Aorta (tissue), 5 donors: Measurements from ENCODE around the gene MFNG. TPM values are rescaled to one million over a fixed set of nuclear protein-coding genes. Genes with fewer than 3 reads are reported as not detected.

Experiments used
- ATAC-seq: fragments of 200-7000 bp; cut with Tn5 transposase; one replicate; pipeline ENCODE4 v1.9.1; 2022; ENCODE audit warnings: moderate library complexity; ENCODE audit not compliant: low FRiP score
- DNase-seq, 2 donors: peaks; one replicate each; pipeline ENCODE4 v3.0.0-alpha.2; 2020
- H3K27ac ChIP-seq, 2 donors: one replicate each; pipeline ENCODE4 v1.5.1; 2013; ENCODE audit warnings: low read length in 2 of 2, mild to moderate bottlenecking in 2 of 2, moderate library complexity in 2 of 2, control low read depth in 1 of 2, inconsistent platforms in 1 of 2, low read depth in 1 of 2
- H3K27me3 ChIP-seq, 2 donors: one replicate each; pipeline ENCODE4 v1.6.1; 2013; ENCODE audit warnings: control low read depth in 1 of 2, low read length in 1 of 2, mild to moderate bottlenecking in 1 of 2, moderate library complexity in 1 of 2; ENCODE audit not compliant: insufficient read depth in 2 of 2, control insufficient read depth in 1 of 2
- H3K36me3 ChIP-seq, 2 donors: one replicate each; pipeline ENCODE4 v1.6.1; 2013; ENCODE audit warnings: control low read depth in 1 of 2, low read length in 1 of 2, mild to moderate bottlenecking in 1 of 2; ENCODE audit not compliant: insufficient read depth in 2 of 2, control insufficient read depth in 1 of 2
- H3K4me1 ChIP-seq, 2 donors: one replicate each; pipeline ENCODE4 v1.6.1; 2013; ENCODE audit warnings: low read length in 2 of 2, control low read depth in 1 of 2, mild to moderate bottlenecking in 1 of 2, moderate library complexity in 1 of 2; ENCODE audit not compliant: insufficient read depth in 2 of 2, control insufficient read depth in 1 of 2
- H3K4me3 ChIP-seq, 2 donors: one replicate each; pipeline ENCODE4 v1.5.1; 2013; ENCODE audit warnings: low read length in 2 of 2, control low read depth in 1 of 2, mild to moderate bottlenecking in 1 of 2
- H3K9me3 ChIP-seq: one replicate; pipeline ENCODE4 v1.6.1; 2013; ENCODE audit warnings: mild to moderate bottlenecking, low read length; ENCODE audit not compliant: control insufficient read depth
- WGBS, 2 donors: extraction: QIAGEN DNeasy Blood & Tissue Kit; methylation state at CpG; one replicate each; pipeline ENCODE4 v1.1.7; 2013; 5-methylcytosine and 5-hydroxymethylcytosine counted together
- intact Hi-C, 2 donors: fragments of 100-400 bp; cut with DNase I; formaldehyde crosslinking; loops; one replicate each; pipeline versions ENCODE4 v1.14.2 to v1.15.0; 2022
- polyA plus RNA-seq, 2 donors: library from polyadenylated mRNA; stranded (reverse); fragments of 200-250 nt; gene quantifications; one replicate each; pipeline ENCODE4 v1.2.3, GENCODE V29; 2013
- total RNA-seq, 2 donors: library from RNA; stranded (reverse); fragmentation: NEBNext Ultra II Directional; extraction: Animal tissue kit (Norgen Biotek cat#: 25700); gene quantifications; one replicate each; pipeline ENCODE4 v1.2.1, GENCODE V29; 2021
- donor health status: healthy with polysubstance abuse.
- donor health status: Bipolar disorder and iron deficiency.
- donor health status: DM: no; HTN: no; CAD: no.
- donor health status: DM: no; HTN: no; CAD: no.
- donor health status: DM: yes; HTN: yes; CAD: no.

The MFNG gene
- total and polyA plus RNA-seq, 4 donors = 6.7 to 35.4 (median 17.4) TPM

DNA sequence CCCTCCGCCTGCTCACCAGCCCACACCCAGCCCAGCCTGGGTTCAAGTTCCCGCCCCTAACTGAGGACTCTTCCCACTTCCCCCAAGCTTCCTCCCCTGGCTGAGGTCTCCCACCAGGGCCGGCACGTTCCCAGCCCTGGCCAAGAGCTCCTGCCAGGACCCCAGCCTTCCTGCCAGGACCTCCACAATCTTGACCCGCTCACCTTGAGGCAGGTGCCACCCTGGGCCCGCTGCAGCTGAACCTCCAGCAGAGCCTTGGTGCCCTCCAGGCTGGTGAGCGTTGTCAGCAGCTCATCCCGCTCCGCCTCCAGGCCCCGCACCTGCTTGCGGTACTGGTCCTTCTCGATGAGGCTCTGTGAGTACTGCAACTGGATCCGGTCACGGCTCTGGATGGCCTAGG lies 19.8 kb upstream of the MFNG start:
- Histone ChIP-seq H3K4me1 (no peaks in the 10 kb centered on the region), H3K27ac (no peak overlapping the region), H3K4me3 (no peak overlapping the region), H3K27me3 (no peaks in the 10 kb centered on the region), H3K36me3 (no peaks in the 10 kb centered on the region), H3K9me3 (no peaks in the 10 kb centered on the region)
- 93 to 95% methylated on average over 14 of the region's 14 CpGs for WGBS, 2 donors
- no peak for DNase-seq
- no peak for ATAC-seq
- intact Hi-C loops = no loop called here

DNA sequence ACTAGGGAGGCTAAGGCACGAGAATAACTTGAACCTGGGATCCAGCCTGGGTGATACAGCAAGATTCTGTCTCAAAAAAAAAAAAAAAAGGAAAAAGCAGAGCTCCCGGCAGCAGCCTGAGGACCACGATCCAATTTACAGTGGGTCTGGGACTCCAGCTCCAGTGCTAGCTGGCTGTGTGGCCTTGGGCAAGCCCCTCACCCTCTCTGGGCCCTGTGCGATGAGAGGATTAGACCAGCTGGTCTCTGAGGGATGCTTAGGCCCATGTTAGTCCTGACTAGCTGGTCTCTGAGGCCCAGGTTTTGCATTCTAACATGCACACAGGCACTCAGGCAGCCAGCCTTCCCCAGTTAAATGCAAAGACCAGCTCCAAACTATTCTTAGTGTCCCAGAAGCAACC lies 19.4 kb upstream of the MFNG start:
- ATAC-seq (no peak), DNase-seq (no peak)
- Histone ChIP-seq H3K36me3 (no peaks in the 10 kb centered on the region), H3K4me3 (no peak overlapping the region), H3K27me3 (no peaks in the 10 kb centered on the region), H3K4me1 (no peaks in the 10 kb centered on the region), H3K27ac (no peak overlapping the region), H3K9me3 (no peaks in the 10 kb centered on the region)
- 93 to 97% methylated on average over 4 of the region's 4 CpGs for WGBS, 2 donors
- intact Hi-C loops = no loop called here

DNA sequence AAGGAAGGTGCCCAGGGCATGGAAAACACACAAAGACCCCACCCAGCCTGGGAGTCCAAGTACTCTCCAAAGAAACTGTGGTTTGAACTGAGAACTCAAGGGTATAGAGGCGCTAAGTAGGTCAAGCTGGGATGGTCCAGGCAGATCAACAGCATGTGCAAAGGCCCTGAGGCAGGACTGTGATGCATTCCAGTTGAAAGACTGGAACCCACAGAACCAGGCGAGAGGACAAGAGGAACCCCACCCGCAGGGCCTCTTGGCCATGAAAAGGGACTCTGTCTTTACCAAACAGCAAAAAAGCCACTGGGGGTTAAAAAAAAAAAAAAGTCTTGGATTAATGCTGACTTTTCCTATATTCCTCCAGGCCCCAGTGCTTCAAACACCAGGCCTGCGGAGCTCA lies 18.8 kb upstream of the MFNG start:
- Histone ChIP-seq H3K27ac (no peak overlapping the region), H3K4me1 (no peaks in the 10 kb centered on the region), H3K27me3 (no peaks in the 10 kb centered on the region), H3K9me3 (no peaks in the 10 kb centered on the region), H3K4me3 (no peak overlapping the region), H3K36me3 (no peaks in the 10 kb centered on the region)
- 97% methylated on average over 4 of the region's 4 CpGs for WGBS, 2 donors
- no peak for DNase-seq
- intact Hi-C loops = no loop called here
- no peak for ATAC-seq

DNA sequence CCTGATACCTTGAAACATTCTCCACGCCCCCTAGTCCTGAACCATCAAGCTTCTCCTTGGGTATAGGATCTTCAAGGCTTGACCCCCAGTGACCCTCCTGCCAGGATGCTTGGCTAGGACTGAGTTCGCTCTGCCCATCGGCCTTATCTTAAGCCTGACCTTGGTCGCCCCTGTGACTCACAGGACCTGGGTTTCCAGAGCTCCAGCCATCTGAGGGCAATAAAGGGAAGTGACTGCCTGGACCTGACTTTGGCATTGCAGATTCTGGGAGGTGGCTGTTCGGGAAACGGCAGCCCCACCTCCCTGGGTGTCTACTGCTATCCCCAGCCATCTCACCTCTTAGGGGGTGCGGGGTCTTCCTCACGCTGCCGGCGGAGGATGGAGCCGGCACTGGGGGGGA lies 17.7 kb upstream of the MFNG start:
- H3K36me3 ChIP-seq = no peaks in the 10 kb centered on the region
- no peak overlapping the region for H3K27ac ChIP-seq
- ATAC-seq (peak; percentile 9), DNase-seq (no peak)
- H3K9me3 ChIP-seq = no peaks in the 10 kb centered on the region
- H3K4me3 ChIP-seq = no peak overlapping the region
- WGBS, 2 donors = 56 to 58% methylated on average over 11 of the region's 11 CpGs
- no peaks in the 10 kb centered on the region for H3K4me1 ChIP-seq
- intact Hi-C loops = no loop called here
- no peaks in the 10 kb centered on the region for H3K27me3 ChIP-seq

DNA sequence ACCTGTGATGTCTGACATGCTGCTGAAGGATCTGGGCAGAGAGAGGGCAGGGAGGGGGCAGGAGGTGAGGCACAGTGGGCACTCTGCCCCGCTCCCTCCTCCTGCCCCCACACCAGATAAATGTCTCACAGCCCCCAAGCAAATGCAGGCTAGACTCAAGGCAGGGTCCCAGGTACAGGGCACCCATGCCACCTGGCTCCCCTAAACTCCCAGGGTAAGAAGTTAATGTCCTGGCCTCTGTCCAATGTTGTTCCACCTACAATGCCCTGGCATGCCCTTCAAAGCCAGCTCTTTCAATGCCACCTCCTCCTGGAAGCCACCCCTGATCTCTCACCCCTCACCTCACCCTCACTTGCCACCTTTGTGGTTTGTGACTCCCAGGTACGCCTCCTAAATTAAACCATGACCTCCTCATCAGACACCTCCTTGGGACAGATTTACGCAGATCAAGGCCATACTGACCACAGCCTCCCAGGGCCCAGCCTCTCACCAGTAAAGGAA lies 17.0 kb upstream of the MFNG start:
- H3K36me3 ChIP-seq = no peaks in the 10 kb centered on the region
- H3K4me3 ChIP-seq = no peak overlapping the region
- H3K27me3 ChIP-seq = no peaks in the 10 kb centered on the region
- DNase-seq (no peak), ATAC-seq (no peak)
- no peaks in the 10 kb centered on the region for H3K9me3 ChIP-seq
- H3K27ac ChIP-seq = no peak overlapping the region
- WGBS, 2 donors = 93 to 100% methylated on average over 2 to 3 of the region's 3 CpGs
- intact Hi-C loops = no loop called here
- H3K4me1 ChIP-seq = no peaks in the 10 kb centered on the region

DNA sequence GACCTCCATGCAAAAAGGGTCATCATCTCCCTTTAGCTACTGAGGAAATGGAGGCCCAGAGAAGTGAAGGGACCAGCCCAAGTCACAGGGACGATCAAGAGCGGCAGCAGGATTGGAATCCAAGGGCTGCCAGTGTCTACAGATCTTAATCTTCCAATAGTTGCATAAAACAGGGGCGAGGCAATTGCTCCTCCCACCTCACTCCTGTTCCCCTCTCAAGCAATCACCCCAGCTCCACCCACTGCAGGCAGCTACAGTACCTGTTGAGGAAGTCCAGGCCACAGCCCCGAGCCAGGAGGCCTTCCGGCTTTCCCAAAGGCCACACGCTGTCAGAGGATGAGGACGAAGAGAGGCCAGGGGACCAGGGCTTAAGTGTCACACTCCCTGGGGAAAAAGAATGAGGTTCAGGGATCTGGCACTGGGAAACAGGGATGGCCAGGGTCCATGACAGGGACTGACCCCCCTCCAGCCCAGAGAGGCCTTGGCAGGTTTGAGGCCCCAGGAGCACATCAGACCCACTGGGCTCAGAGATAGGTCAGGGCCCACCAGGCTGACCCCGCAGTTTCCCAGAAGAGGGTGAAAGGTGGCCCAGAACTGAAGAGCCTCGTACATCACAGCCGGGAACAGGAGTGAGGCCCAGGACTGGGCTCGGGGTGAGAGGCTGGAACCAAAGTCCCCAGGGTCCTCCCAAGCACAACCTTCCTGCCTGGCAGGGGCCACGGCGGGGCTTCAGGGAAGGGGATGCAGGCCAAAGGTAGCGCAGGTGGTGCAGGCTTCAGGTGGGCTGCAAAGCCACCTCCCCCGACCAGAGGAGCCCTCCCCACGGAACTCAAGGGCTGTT lies 16.4 kb upstream of the MFNG start:
- 82 to 86% methylated on average over 16 of the region's 16 CpGs for WGBS, 2 donors
- Histone ChIP-seq H3K4me1 (no peaks in the 10 kb centered on the region), H3K27ac (no peak overlapping the region), H3K9me3 (no peaks in the 10 kb centered on the region), H3K36me3 (no peaks in the 10 kb centered on the region), H3K27me3 (no peaks in the 10 kb centered on the region), H3K4me3 (no peak overlapping the region)
- ATAC-seq (no peak), DNase-seq (no peak)
- intact Hi-C loops = no loop called here

DNA sequence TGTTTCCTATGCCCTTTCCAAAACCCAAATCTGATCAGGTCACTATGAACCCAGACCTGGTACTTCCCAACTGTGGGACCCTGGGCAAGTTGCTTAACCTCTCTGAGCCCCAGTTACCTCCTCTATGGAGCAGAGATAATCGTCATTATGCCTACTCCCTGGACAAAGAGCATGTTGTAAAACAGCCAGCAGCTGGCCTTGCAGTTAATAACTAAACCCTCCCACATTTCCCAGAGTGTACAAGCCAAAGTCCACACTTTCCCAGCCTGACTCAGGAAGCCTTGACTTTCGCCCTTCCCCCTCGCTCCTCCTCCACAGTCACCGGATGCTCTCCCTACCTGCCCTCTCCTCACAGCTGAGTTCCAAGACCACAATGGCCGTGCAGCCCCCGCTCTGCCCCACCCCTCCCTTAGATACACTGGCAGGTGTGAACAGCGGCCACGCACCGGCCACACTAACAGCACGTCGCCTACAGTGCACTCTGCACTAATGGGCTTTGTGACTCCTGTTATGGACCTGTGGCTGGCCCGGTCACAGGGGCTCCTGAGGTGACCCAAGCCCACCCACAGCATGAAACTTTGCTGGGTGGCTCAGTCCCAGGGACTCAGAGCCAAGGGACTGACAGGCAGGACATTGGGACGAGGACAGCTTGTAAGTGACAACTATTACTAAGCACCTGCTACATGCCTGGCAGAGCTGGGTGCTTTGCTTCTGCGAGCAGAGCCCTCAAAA lies 15.6 kb upstream of the MFNG start:
- 10 to 13% methylated on average over 14 of the region's 14 CpGs for WGBS, 2 donors
- Histone ChIP-seq H3K27me3 (no peaks in the 10 kb centered on the region), H3K4me3 (no peak overlapping the region)

DNA sequence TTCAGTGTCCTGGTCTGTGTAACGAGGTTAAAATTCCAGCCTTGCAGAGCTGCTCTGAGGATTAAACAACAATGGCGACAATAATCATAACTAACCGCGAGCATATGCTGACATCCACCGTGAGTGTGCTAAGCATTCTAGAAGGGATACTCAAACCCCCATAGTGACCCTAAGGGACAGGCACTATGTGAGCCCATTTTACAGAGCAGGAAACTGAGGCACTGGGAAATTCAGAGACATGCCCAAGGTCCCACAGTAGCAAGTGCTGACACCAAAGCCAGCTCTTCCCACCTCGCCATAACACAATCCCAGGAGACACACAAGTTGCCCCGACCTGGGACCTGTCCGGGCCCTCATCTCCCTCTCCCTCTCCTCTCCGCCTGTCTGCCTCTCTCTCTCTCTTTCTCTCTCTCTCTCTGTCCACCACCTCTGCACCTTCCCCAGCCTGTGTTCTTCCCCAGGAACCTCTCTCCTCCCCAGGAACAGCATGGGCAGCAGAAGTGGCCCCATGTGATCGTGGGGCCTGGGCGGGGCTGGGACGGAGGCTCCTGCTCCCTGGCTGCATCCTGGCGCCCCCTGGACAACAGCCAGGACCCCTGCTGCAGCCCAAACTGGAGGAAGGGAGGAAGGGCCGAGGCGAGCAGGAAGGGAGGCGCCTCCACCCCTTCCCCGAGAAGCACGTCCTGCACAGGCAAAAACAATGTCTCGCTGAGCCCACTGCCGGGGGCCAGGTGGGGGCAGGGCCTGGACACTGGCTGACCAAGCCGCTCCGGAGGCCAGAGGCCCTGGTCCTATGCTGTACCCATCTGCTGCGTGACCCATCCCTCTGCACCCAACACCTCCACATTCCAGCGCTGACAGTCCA lies 14.8 kb upstream of the MFNG start:
- ATAC-seq (peak; percentile 8), DNase-seq (no peak)
- Histone ChIP-seq H3K27me3 (no peaks in the 10 kb centered on the region), H3K27ac (no peak overlapping the region), H3K4me3 (no peak overlapping the region), H3K4me1 (no peaks in the 10 kb centered on the region), H3K9me3 (no peaks in the 10 kb centered on the region), H3K36me3 (no peaks in the 10 kb centered on the region)
- 48 to 50% methylated on average over 20 to 24 of the region's 24 CpGs for WGBS, 2 donors
- intact Hi-C loops = no loop called here

More for the DNA sequence above, 15.6 kb upstream of the MFNG start:
- Histone ChIP-seq H3K36me3 (no peaks in the 10 kb centered on the region), H3K4me1 (no peaks in the 10 kb centered on the region), H3K27ac (no peak overlapping the region), H3K9me3 (no peaks in the 10 kb centered on the region)
- peak; percentile 67 for ATAC-seq
- DNase-seq = peak in 1 of 2 donors; percentile 72
- intact Hi-C loops = no loop called here
